DOHH2 (cell line): ENCODE measurements around the gene ZNF169.

Experiments used
- CTCF ChIP-seq: fragments of 200-600 bp; sonication (generic); IDR thresholded peaks from one replicate; pipeline ENCODE4 v1.5.1; 2014; ENCODE audit warnings: antibody characterized with exemption, mild to moderate bottlenecking, low read depth, low read length; ENCODE audit not compliant: poor library complexity, severe bottlenecking
- EZH2phosphoT487 ChIP-seq: fragments of 200-600 bp; sonication (generic); IDR thresholded peaks from 2 replicates; pipeline ENCODE4 v1.6.1; 2017; ENCODE audit warnings: borderline replicate concordance, mild to moderate bottlenecking, antibody characterized with exemption, low read length, moderate library complexity, mixed read lengths

GRCh38 chr9:94277885-94278536 lies 18.9 kb downstream of the ZNF169 start:
- no peak for TF ChIP-seq CTCF
- no peak for TF ChIP-seq EZH2phosphoT487
